ENCODE results near the gene MAFG.

The MAFG gene

DNA sequence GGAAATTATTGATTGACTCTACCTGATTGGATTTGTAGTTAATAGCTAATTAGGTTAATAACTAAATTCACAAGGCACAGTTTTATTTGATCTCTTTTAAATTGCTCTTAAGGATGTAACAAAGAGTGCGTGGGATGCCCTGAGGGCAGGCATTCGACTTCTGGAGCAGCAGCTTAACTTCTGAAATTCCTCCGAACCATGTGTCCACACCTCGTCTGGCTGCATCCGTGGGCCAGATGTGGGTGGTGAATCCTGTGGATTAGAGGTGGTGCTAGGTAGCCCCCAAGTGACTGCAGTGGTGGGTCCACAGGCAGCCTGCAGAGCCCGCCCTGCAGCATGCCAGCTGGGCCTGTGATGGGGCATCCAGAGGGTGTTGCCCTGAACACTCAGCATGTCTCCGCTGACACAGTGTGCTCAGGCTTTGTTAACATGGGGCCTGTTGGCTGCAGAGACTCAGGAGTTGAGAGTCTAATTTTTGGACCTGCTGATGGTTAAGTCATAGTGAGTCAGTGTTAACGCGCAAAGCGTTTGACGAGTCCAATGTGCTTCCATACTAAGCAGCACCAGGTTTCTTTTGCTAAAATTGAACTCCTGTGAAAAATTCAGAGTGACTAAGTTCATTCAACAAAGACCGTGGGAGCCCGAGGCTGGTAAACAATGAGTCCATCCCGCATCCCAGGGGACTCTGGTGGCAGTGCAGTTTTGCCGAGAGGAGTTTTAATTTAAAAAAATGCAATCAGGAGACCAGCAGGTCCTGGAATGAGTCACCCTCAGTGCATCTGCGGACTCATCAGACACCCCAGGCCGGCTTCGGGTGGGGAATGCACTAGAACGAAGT, 29.3 kb downstream of the MAFG start:
- FAIRE-seq (peak; percentile 23), DNase-seq (ENCODE audit: low spot score) (peak; percentile 75)

DNA sequence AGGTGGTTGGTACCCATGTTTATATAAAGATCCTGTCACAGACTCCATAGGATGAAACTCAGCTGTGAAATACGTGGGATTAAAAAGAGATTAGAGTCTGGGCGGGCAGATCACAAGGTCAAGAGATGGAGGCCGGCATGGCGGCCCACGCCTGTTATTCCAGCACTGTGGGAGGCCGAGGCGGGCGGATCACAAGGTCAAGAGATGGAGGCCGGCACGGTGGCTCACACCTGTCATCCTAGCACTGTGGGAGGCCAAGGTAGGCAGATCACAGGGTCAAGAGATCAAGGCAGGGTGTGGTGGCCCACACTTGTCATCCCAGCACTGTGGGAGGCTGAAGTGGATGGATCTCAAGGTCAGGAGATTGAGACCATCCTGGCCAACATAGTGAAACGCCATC, 32.1 kb downstream of the MAFG start:
- FAIRE-seq (no peak), DNase-seq (ENCODE audit: low spot score) (no peak)

DNA sequence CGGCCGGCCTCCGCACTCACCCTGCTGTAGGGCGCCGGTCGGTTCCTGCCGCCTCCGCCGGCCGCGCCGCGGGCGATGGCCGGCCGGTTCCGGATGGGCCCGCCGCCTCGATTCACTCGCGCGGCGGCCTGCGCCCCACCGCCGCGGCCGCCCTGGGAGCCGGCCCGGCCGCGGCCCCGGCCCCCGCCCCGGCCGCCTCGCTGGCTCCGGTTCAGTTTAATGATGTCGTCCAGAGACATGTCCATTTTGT, 36.3 kb downstream of the MAFG start:
- DNase-seq (ENCODE audit: low spot score), result peak; percentile 33
- FAIRE-seq, result no peak

DNA sequence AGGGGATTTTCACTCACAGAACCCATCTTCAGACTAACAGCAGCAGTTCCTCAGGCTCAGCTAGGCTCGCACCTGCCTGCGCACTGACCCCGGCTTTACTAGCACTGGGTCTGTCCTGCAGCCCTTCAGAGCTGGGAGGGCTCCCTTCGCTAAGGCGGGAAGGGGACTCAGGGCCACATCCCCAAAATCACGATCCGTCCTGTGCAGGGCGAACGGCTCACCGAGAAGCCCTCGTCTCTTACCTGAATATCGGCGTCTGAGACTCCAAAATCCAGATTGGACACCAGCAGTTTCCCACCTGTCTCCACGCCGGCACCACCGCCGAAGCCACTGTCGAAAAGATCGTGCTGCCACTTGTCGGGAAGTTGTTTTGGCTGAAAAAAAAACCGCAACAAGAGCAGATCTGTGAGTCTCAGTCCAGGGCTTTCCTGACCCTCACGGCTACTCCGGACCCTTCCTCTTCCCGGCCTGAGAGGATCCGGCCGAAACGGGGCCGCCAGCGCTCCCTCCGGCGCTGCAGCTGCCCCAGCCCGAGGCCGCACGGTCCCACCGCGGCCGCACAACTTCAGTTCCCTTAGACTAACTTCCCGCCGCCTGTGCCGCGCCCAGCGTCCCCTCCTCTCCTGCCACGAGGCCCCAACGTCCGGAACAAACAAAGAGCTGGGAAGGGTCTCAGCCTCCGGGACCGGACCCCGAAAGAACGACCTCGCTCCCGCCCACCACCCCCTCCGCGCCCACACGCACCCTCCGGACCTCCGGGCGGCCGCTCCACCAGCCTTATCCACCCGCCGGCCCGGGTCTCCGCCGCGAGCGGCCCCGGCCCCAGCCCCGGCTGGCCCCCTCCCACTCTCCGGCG, 36.9 kb downstream of the MAFG start:
- DNase-seq (ENCODE audit: low spot score) (no peak), FAIRE-seq (no peak)

DNA sequence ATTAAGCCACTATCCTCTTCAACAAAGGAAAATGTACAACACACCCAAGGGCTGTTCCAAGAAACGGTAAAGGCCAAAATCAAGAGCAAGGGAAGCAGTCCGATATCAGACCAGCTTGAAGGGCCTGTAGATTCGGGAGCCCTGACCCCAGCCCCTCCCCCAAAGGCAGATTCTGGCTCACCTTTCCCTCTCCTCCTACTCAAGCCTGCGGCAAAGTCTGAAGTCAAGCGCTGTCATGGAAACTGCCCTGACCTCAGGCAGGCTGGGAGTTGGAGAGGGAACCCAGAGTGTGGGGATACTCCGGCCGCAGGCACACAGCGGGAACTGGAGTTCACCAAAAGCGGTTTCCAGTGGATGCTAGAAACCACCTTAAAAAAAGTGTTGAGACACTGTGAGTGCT, 37.9 kb downstream of the MAFG start:
- no peak for FAIRE-seq
- no peak for DNase-seq (ENCODE audit: low spot score)

DNA sequence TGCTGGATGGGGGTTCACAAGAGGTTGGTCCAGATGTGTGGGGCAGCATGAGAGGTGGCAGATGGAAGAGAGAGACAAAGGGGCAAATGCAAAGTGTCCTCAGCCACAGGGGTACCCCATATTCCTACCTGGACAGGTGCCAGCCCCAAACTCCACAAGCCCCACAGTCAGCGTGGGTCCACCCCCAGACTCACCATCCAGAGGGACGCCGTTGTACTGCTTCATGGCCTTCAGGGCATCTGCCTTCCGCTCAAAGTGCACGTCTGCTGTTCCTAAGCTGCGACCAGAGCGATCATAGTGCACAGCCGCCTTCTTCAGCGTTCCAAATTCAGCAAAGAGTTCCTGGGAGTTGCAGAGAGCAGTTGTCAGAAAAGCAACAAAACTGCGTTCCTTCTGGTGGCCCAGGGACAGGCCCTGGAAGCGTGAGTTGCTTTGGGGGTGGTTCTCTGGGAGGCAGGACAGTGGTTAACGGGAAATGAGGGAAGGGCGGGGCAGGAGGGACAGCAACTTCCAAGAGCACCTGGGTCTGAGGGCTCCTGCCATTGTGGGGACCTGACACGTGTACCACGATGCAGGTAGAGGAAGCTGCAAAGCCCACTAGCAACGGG, 38.4 kb downstream of the MAFG start:
- no peak for FAIRE-seq
- no peak for DNase-seq (ENCODE audit: low spot score)

DNA sequence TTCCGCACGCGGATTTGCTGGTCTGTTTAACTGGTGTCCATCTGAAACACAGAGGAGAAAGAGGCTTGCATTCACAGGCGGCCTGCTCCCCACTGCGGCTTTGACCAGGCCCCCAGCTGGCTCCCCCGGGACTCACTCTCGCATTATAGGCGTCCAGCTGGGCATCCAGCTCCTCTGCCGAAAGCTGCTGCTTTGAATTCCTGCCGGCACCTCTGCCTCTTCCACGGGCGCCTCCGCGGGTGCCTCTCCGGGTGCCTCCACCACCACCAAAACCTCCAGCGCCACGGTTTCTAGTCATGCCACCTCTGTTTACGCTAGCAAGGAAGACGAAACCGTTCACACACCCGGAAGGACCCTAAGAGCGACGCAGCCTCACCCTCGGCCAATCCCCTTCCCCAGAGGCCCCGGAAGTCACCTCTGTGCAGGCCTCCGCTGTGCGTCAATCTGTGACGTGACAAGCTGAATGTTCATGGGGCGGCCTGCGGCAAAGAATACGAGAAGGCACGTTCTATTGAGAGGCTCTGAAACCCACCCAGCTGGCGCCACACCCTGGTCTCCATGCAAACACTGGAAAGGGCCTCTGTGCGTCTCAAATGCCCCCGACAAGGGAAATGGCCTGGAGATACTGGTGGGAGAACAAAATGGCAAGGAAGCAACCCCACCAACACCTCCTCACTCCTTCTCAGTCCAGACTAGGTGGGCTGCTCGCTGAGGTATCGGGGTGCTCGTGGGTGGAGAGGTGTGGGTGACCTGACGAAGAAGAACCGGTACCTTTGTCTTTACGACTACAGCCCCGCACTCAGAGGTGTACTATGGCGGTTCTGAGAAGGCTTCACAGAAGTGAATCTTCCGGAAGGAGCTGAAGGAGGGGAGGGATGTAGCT, 39.2 kb downstream of the MAFG start:
- DNase-seq (ENCODE audit: low spot score) (no peak), FAIRE-seq (no peak)

DNA sequence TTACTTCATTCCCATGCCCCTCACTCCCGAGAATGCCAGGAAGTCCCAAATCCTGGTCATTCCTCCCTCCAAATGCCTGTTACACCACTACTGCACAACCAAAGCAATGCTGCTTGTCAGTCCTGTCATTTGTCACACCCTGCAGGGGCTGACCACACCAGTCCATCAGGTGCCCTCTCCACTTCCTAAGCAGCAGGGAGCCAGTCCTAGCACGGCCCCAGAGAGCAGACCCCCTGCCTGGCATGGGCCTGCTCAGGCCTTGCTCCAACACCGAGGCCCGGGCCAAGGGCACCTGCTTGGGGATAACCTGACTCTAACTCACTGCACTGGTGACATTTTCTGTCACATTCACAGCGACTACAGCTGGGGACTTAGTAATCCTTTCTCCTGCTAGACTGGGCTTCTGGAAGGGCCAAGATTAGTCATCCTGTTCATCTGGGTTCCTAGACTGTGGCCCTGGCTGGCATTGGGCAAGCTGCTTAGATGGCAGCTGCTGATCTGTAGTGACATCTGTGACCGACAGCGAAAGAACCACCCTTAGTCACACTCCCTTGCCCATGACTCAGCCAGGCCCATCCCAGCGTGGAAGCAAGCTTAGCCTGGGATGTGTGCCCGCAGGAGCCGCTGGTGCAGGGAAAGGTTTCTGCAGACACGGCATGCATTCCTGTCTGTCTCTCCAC, 41.5 kb downstream of the MAFG start:
- DNase-seq (ENCODE audit: low spot score) (no peak), FAIRE-seq (no peak)

DNA sequence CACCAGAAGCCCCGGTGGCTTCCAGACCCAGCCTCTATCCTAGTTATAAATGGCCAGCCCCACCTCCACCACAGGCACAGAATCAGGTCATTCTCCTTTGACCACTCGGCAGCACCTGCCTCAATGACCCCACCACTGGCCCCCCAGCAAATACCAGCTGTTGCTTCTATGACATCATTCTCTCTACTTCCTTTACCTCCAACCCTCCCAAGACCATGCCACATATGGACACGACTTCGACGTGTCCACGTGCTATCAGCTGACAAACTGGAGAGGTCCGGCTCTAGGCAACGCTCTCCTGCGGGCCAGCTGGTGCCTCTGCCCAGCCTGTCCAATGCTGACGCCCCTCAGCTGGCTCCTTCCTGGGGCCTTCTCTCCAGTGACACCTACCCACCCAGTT, 42.1 kb downstream of the MAFG start:
- peak; percentile 77 for FAIRE-seq
- no peak for DNase-seq (ENCODE audit: low spot score)

DNA sequence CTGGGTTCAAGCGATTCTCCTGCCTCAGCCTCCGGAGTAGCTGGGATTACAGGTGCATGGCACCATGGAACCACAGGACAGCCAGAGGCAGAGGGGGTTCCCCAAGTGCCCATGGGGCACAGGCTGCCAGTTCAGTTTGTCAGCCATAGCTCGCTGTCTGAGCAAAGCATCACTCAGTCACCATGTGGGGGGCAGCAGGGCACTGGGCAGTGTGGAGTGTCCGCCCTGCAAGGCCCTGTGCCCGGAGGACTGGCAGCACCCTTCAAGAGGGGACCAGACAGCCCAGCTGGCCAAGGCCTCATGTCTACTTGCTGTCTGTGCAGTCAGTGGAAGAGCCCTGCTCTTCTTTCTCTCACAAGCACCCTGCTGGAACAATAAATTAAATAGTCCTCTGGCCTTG, 42.6 kb downstream of the MAFG start:
- no peak for DNase-seq (ENCODE audit: low spot score)
- no peak for FAIRE-seq

DNA sequence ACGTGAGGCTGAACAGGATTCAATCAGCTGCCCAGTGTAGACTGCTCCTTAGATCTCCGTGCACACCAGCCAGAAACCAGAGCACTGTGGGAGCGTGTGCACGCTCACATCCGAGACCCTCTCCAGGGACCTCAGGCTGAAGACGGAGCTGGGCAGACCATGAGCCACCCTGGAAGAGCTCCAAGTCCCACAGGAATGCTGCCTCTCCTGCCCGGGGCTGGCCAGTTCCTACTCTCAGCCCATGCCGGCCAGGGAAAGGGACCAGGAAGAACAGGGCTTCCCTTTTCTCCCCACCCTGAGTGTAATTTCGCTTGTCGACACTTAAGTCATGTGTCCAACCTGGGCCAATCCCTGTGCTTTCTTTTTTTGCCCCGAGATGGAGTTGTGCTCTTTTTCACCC, 43.0 kb downstream of the MAFG start:
- no peak for FAIRE-seq
- DNase-seq (ENCODE audit: low spot score), result no peak

DNA sequence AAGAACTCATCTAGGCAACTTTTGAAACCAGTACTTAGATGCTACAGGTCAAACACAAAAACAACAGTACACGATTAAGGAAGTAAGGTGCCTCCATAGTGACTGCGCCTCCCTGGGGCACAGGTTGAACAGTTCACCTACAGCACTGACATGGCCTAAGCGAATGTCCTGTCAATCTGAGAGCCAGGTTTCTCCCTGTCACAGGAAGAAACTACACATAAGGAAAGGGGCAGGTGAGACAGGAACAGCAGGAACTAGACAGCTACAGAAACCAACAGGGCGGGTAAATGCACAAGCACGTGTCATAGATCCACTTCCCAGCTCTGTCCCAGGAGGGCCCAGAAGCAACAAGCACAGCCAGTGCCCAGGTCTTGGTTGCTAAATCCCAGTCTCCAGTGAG, 48.4 kb downstream of the MAFG start:
- FAIRE-seq, result no peak
- DNase-seq (ENCODE audit: low spot score), result no peak

DNA sequence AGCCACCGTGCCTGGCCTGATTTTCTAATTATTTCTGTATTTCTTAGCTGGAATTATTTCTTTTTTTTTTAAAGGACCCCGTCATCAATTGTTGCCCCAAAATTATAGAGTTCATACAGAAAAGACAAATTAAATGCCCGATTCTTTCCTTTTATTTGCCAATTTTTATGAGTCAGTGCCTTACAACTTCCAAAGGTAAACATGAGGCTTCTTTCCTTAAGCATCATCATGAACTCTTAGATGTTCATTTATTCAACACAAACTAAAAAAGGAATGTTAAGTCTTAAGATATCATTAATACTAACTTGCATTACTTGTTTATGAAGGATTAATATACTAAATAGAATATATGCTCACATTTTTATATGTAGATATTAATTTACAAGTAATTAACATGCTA, 49.2 kb downstream of the MAFG start:
- DNase-seq (ENCODE audit: low spot score) (no peak), FAIRE-seq (no peak)

DNA sequence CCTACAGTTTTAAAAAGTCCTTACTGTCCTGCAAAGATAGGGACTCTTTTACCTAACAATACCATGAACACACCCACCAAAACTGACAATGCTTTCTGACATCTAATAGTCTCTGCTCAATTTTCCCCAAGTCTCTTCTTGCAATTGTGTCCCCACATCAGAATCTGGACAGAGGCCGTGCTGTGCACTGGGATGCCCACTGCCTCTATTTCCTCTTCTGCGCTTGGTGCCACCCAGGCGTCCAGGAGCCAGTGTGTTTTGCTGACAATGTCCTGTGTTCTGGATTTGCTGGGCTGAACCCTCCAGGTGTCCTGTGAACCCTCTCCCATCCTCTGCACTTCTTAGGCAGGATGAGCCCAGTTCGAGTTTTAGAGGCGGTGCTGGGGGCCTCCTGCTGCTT, 50.0 kb downstream of the MAFG start:
- FAIRE-seq (no peak), DNase-seq (ENCODE audit: low spot score) (no peak)

DNA sequence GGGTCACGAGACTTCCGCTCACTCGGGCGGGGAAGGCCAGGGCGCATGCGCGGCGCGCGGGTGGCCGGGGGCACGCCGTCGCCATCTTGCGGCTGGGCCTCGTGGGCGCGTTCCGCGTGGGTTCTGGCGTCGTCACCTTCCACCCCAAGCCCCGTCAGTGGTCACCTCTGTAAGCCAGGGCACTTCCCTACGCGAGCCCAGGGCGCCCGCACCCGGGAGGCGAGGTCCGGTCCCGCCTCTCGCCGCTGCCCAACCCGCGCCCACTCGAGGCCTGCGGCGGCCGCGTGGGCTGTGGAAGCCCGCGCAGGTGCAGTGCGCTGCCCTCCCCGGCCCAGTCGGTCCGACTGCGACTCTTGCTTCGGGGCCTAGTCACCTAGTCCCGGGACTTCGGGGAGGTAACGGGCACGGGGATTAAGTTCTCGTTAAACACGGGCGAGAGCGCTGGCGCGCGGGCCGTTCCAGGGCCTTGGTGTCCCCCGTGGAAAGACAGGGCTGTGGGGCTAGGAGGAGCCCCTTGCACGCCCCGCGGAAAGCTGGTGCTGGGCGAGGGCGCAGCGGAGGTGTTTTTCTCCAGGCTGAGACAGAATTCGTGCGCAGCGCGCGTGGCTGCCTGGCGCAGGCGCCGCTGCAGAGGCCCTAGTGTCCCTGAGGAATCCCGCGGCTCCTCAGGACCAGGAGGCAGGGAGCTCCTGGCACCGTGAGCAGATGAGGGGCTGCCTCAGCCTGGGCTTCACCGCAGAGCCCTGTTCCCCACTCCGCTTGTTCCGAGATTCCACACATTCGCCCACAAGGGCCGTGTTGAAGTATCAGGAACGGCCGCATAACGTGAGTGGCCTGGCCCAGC, 55.9 kb downstream of the MAFG start:
- peak; percentile 84 for FAIRE-seq
- peak; percentile 98 for DNase-seq (ENCODE audit: low spot score)

DNA sequence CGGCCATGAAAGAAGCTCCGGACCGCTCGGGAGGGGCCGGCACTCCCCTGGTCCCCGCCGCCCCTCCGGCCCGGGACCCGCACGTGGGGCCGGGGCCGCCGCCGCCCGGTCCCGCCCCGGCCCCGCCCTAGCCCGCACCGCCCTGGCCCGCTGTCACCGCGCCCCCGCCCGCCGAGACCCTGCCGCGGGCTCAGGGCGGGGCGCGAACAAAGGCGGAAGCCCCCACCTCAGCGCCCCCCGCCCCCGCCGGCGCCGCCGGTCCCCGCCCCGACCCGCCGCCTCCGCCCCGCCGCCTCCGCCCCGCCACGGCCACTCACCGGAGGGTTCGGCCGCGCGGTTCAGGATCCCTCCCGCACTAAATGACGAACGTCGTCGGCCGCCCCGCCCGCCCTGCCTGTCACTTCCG, 56.6 kb downstream of the MAFG start, which contains the start of gene ARHGDIA:
Gene ARHGDIA, minus strand, starts transcription at position 357 of the 406 bp plus-strand sequence. CDS start 1,407 bp downstream, outside the sequence.
- no peak for DNase-seq (ENCODE audit: low spot score)

DNA sequence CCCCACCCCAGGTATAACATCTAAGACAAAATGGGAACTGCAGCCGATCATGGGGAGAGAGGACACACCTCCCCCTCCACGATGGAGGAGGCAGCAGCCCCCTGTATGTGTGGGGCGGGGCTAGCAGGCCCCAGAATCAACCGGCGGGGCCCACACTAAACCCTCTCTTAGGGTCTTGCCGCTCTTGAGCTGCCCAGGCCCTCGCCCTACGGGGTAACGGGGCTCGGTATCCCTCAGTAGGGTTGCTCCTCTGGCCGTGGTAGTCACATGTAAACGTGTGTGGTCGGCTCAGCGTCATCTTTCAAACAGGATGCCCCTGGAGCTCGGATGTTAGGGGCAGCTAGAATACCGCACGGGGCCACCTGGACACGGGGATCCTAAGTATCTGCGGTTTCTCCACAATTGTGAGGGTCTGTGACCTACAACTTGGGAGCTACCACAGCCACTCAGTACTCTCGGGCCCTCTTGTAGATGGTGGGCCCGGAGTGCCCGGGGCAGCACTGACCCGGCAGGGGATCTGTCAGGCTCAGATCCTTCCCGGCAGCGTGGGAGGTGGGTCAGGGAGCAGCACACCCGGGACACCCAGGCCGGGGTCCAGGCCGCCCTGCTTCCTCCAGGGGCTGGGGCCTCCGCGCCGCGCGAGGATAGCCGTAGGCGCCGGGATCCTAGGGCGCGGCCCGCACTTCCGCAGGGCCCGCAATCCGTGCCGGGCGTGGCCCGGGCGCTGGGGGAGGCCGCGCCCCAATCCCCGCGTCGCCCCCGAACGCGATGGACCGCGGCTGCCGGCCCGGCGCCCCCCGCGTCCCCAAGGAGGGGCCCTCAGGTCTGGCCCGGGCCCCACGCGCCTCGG, 57.2 kb downstream of the MAFG start:
- DNase-seq (ENCODE audit: low spot score) (peak; percentile 36), FAIRE-seq (no peak)

More for the DNA sequence above, 56.6 kb downstream of the MAFG start, which contains the start of gene ARHGDIA:
- FAIRE-seq, result no peak

DNA sequence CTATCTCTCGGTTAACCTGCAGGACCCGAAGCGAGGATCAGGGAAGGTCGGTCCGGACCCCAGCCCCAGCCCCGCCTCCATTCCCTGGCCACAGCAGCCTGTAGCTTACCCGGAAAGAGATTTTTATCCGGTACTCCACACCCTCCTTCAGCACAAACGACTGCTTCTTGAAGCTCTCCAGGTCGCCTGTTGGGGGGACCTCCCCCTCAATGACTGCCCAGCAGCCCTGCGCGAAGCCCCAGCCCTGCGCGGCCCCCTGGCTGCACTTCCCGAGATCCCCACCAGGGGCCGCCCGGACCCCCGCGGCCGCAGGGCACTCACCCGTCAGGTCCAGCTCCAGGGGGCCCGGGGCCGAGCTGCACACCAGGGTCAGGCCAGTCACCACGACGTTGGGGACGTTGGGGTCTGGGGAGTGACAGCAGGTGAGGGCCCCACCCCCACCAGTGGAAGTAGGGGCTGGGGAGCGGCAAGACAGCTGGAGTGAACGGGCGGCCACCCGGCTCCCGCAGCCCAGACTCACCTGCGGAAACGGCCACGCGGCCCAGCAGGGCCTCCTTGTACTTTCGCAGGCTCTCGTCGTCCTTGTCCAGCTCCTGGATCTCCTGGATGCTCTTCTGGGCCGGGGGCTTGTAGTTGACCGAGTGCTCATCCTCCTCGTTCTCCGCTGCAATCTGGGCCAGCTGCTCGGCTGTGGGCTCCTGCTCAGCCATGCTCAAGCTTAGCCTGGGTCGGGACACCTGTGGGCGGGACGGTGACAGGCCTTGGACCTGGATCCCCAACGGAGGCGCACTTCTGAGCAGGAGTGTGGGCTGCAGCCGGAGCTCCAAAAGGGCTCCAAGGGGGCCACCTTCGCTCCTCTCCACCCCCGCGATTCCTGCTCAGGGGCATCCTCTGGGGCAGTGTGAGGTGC, 58.1 kb downstream of the MAFG start:
- FAIRE-seq (no peak), DNase-seq (ENCODE audit: low spot score) (peak; percentile 80)
